Measurements from ENCODE around the gene C1orf94. TPM values are rescaled to one million over a fixed set of nuclear protein-coding genes. Genes with fewer than 3 reads are reported as not detected.

C1orf94 gene
- total and polyA plus RNA-seq, 8 donors, result not detected

DNA sequence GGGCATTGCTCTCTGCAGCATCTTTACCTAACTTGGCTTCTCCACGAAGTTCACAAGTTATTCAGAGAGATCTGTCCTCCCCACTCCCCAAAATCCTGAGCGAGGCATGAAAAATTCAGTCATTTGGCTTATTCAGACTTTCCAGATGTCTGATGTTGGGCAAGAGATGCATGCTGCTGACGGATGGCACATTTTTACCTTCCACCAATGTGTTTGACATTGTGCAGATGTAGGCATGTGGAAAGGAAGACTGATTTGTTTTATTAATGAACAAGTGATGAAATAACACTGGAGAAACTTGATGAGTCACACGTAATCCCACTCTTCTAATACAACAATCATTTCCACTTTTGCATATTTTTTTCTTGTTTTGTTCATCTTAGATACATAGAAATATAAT lies 86.7 kb downstream of the C1orf94 start:
- no peak for DNase-seq
- no peak for FAIRE-seq
- 46 to 53% methylated on average over 4 of the region's 4 CpGs for WGBS, 2 donors
- intact Hi-C loops (cut with DNase I), result no loop called here
- ATAC-seq, result no peak
- no peak overlapping the region for H3K27ac ChIP-seq
- H3K4me3 ChIP-seq, result no peak overlapping the region
- H3K36me3 ChIP-seq, result no peaks in the 10 kb centered on the region
- TF ChIP-seq, protein P1, sequence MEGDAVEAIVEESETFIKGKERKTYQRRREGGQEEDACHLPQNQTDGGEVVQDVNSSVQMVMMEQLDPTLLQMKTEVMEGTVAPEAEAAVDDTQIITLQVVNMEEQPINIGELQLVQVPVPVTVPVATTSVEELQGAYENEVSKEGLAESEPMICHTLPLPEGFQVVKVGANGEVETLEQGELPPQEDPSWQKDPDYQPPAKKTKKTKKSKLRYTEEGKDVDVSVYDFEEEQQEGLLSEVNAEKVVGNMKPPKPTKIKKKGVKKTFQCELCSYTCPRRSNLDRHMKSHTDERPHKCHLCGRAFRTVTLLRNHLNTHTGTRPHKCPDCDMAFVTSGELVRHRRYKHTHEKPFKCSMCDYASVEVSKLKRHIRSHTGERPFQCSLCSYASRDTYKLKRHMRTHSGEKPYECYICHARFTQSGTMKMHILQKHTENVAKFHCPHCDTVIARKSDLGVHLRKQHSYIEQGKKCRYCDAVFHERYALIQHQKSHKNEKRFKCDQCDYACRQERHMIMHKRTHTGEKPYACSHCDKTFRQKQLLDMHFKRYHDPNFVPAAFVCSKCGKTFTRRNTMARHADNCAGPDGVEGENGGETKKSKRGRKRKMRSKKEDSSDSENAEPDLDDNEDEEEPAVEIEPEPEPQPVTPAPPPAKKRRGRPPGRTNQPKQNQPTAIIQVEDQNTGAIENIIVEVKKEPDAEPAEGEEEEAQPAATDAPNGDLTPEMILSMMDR (IDR thresholded peaks at IDR 0.05), result no peak
- peaks cover 0 to 5% (median 0%) of the 10 kb centered on the region in 4 donors for H3K27me3 ChIP-seq
- H3K4me1 ChIP-seq, result no peaks in the 10 kb centered on the region
- H3K9me3 ChIP-seq, result no peaks in the 10 kb centered on the region

DNA sequence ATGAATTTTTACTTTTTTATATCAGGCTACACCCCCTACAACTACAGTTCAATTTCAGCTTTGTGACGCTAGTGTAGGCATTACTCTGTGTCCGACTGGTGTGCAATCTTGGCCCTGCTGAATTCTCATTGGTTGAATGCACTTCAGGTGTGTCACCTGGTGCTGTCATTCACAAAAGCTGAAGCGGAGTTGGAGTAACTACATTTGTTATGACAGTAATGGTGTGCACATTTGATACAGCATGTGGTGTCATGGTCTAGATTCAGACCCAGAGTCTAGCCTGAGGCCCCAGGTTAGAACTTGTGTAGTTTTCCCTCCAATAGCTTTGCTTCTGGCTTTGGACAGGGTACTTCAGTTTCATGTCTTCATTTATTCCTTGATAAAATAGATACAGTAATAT lies 88.7 kb downstream of the C1orf94 start:
- no peaks in the 10 kb centered on the region for H3K9me3 ChIP-seq
- H3K27ac ChIP-seq, result no peak overlapping the region
- DNase-seq, result no peak
- FAIRE-seq, result no peak
- TF ChIP-seq, protein P1 (IDR thresholded peaks at IDR 0.05), result no peak
- no peak for ATAC-seq
- no peak overlapping the region for H3K4me3 ChIP-seq
- 33 to 38% methylated on average over 3 of the region's 3 CpGs for WGBS, 2 donors
- intact Hi-C loops (cut with DNase I), result no loop called here
- no peaks in the 10 kb centered on the region for H3K4me1 ChIP-seq
- H3K36me3 ChIP-seq, result no peaks in the 10 kb centered on the region
- peaks cover 0 to 5% (median 0%) of the 10 kb centered on the region in 4 donors for H3K27me3 ChIP-seq

DNA sequence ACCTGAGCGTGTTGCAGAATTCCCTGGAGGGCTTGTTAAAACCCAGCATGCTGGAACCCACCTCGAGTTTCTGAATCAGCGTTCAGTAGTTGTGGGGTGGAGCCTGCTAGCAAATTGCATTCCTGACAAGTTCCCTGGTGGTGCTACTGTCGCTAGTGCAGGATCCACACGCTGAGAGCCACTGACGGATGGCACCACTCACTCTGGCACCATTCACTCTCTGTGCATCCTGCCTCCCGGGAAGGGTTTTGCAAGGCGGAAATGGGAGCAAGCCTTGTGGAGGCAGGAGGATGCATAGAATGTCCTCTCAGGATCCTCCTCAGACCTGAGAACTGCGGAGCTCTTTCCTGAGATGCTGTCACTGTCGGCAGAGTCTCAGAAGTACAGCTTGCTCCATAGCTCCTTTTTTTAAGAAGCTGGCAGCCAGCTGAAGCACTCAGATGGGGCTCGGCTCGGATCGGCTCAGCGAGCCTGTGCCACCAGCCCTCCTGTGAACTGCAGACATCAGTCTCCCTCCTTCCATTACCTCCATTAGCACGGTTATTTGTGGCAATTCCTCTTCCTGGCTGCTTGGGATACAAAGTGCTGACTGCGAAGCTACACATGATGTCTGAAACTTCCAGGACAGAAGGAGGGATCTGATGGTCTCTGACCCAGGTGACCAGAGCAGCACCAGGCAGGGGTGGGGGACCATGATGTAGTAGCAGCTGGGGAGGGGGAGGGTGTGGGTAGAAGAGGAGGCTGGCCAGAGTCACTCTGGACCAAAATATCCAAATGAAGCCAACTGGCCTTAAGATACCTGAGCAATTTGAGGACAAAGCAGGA lies 89.6 kb downstream of the C1orf94 start:
- no peak for FAIRE-seq
- intact Hi-C loops (cut with DNase I), result no loop called here
- Histone ChIP-seq H3K4me3 (no peak overlapping the region), H3K36me3 (no peaks in the 10 kb centered on the region), H3K9me3 (no peaks in the 10 kb centered on the region), H3K27ac (no peak overlapping the region), H3K27me3 (peaks cover 0 to 5% (median 0%) of the 10 kb centered on the region in 4 donors), H3K4me1 (no peaks in the 10 kb centered on the region)
- ATAC-seq, result no peak
- 13 to 21% methylated on average over 16 of the region's 16 CpGs for WGBS, 2 donors
- DNase-seq, result no peak
- TF ChIP-seq, protein P1 (IDR thresholded peaks at IDR 0.05), result no peak

DNA sequence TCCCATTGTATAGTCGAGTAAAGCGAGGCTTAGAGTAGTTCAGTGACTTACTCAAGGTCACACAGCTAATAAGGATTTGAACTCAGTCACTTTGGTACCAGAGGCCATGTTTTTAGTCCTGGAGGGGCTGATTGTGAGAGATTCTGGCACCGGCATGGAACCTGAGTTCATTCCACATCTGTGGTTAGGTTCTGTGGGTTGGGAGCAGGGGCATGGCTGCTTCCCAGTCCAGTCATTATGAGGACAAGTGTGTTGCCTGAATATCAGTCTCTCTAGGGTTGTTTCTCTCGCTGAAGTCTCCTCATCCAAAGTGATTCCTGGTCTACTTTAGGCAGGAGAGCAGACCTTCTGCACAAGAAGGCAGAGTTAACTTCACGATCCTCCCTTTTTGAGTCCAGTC lies 90.6 kb downstream of the C1orf94 start:
- FAIRE-seq (no peak), ATAC-seq (no peak), DNase-seq (no peak)
- intact Hi-C loops (cut with DNase I), result no loop called here
- Histone ChIP-seq H3K27me3 (peaks cover 0 to 5% (median 0%) of the 10 kb centered on the region in 4 donors), H3K36me3 (no peaks in the 10 kb centered on the region), H3K4me3 (no peak overlapping the region), H3K9me3 (no peaks in the 10 kb centered on the region), H3K27ac (no peak overlapping the region), H3K4me1 (no peaks in the 10 kb centered on the region)
- TF ChIP-seq, protein P1 (IDR thresholded peaks at IDR 0.05), result no peak
- 64 to 73% methylated on average over 5 of the region's 5 CpGs for WGBS, 2 donors

DNA sequence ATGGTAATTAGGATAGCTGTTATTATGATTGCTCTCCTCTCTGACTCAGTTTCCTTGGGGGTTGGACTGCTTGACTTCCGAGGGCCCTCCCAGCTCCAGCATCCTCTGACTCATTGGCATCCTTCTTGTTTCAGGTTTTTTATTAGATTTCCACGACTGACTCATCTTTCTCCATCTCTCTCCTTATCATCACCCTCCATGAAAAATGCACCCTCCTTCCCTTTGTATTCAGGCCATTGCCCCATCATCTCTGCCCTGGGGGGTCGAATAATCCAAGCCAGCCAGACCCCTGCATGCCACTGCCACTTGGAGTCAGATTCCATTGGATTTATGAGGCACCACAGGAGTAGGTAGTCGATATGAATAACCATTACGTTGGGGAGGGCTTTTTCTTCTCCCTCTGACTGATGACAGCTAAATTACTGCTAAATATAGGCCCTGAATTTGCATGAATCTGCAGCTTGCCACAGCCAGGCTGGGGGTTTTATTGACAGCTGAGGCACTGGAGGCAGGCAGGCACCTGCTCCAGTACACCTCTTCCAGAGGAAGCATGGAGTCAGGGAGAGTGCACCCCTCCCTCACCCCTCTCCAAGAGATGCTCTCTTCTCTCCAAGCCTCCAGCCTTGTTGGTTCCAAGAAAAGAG lies 91.7 kb downstream of the C1orf94 start:
- no peak for FAIRE-seq
- Histone ChIP-seq H3K27ac (no peak overlapping the region), H3K36me3 (no peaks in the 10 kb centered on the region), H3K27me3 (peaks cover 0 to 5% (median 0%) of the 10 kb centered on the region in 4 donors), H3K9me3 (no peaks in the 10 kb centered on the region), H3K4me3 (no peak overlapping the region), H3K4me1 (no peaks in the 10 kb centered on the region)
- intact Hi-C loops (cut with DNase I), result no loop called here
- 26 to 28% methylated on average over 5 of the region's 5 CpGs for WGBS, 2 donors
- TF ChIP-seq, protein P1 (IDR thresholded peaks at IDR 0.05), result no peak
- no peak for ATAC-seq
- DNase-seq, result no peak
